ENCODE results near the gene C1orf115.

C1orf115 gene

GRCh38 chr1:220746851-220747250 is 56.7 kb downstream of the C1orf115 start:
- no peak for TF ChIP-seq POLR2AphosphoS5 (IDR thresholded peaks at IDR 0.05; ENCODE audit: low read depth, low read length)
- TF ChIP-seq SIN3A (IDR thresholded peaks at IDR 0.05; ENCODE audit: borderline replicate concordance, insufficient read depth, low read length): no peak
- no peak for TF ChIP-seq FOXP2 (optimal IDR thresholded peaks at IDR 0.05; ENCODE audit: borderline replicate concordance, extremely low read depth, extremely low read length, insufficient read depth)
- no peak for TF ChIP-seq TAF1 (IDR thresholded peaks at IDR 0.05; ENCODE audit: borderline replicate concordance, insufficient read depth, low read length)
- no peak for TF ChIP-seq REST (IDR thresholded peaks at IDR 0.05; ENCODE audit: insufficient read depth in 1 of 2, low read depth in 2 of 2, low read length in 2 of 2)

DNA sequence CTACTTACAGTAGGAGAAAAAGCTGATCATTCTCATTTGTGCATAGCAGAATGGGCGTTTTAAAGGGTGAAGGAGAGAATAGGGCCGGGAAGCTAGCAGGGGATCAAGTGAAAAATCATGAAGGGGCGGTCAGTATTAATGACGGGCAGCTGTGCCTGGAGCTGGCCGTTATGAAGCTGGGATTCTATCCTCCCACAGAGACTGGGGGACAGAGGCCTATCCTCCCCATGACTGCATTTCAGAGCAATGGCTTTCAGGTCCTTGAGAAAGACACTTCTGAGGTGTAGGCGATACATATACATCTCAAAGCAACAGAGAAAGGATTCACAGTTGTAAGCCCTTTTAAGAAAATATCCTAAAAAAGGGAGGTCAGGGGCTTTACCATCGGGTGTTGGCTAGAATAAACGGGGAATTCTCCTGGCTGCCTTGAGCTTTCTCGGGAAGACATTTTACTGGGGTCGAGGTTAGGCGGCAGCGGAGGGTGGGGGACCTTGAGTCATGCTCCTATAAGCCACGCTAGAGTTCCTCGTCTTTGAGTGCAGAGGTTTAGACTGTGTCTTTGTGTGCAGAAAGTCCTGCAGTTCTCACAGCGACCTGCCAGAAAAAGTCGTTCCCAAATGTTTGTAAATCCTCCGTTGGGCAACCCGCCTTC is 57.4 kb downstream of the C1orf115 start:
- TF ChIP-seq TAF1 (IDR thresholded peaks at IDR 0.05; ENCODE audit: borderline replicate concordance, insufficient read depth, low read length): no peak
- TF ChIP-seq FOXP2 (optimal IDR thresholded peaks at IDR 0.05; ENCODE audit: borderline replicate concordance, extremely low read depth, extremely low read length, insufficient read depth): no peak
- no peak for TF ChIP-seq REST (IDR thresholded peaks at IDR 0.05; ENCODE audit: insufficient read depth in 1 of 2, low read depth in 2 of 2, low read length in 2 of 2)
- no peak for TF ChIP-seq POLR2AphosphoS5 (IDR thresholded peaks at IDR 0.05; ENCODE audit: low read depth, low read length)
- no peak for TF ChIP-seq SIN3A (IDR thresholded peaks at IDR 0.05; ENCODE audit: borderline replicate concordance, insufficient read depth, low read length)

DNA sequence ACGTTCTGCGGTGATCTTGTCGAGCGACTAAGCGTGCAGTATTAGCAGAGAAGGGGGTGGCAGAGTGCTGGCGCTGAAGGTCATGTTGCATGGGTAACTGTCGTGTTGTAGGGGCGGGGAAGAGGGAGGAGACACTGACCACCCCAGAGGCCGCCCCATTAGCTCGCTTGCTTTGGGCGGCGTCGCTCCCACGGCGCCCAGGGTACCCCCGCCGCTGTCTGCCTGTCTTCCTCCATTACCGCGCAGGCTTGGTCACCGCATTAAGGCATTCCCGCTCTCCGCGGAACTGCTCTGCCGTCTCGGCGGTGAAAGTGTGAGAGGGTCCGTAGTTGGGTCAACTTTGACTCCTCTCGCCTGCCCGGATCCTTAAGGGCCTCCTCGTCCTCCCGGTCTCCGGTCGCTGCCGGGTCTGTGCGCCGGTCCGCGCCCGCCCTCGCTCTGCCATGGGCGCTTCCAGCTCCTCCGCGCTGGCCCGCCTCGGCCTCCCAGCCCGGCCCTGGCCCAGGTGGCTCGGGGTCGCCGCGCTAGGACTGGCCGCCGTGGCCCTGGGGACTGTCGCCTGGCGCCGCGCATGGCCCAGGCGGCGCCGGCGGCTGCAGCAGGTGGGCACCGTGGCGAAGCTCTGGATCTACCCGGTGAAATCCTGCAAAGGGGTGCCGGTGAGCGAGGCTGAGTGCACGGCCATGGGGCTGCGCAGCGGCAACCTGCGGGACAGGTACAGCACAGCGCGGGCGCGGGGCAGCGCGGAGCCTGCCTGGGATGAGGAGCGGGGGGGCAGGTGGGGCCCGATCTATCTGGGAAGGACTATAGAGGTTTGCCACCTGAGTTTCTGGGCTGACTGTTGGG is 58.1 kb downstream of the C1orf115 start, which contains the start of gene MTARC2:
Gene MTARC2 (plus strand): TSS at position 234 of the 846 bp plus-strand sequence. CDS start 210 bp downstream, at position 444.
- TF ChIP-seq FOXP2 (optimal IDR thresholded peaks at IDR 0.05; ENCODE audit: borderline replicate concordance, extremely low read depth, extremely low read length, insufficient read depth) (no peak), POLR2AphosphoS5 (IDR thresholded peaks at IDR 0.05; ENCODE audit: low read depth, low read length) (no peak), TAF1 (IDR thresholded peaks at IDR 0.05; ENCODE audit: borderline replicate concordance, insufficient read depth, low read length) (no peak), SIN3A (IDR thresholded peaks at IDR 0.05; ENCODE audit: borderline replicate concordance, insufficient read depth, low read length) (no peak), REST (IDR thresholded peaks at IDR 0.05; ENCODE audit: insufficient read depth in 1 of 2, low read depth in 2 of 2, low read length in 2 of 2) (no peak)

Measured in PFSK-1 (cell line).